HEK293 (cell line): ENCODE measurements around the gene HEPACAM.

Experiments used
- CTCF ChIA-PET: fragments of 350-600 bp; formaldehyde crosslinking; extraction: SDS; loops from one replicate; lab custom pipeline; 2021; ENCODE audit warnings: antibody characterized with exemption; lab: Yijun Ruan, JAX
- POLR2A ChIA-PET: fragments of 300-600 bp; formaldehyde crosslinking; extraction: SDS; loops from one replicate; lab custom pipeline; 2020; ENCODE audit warnings: antibody characterized with exemption, inconsistent platforms; lab: Yijun Ruan, JAX
- H3K27ac ChIP-seq: fragments of 200-500 bp; sonication (Bioruptor generic); 2 replicates; pipeline ENCODE4 v1.5.1; 2014; ENCODE audit warnings: low read depth, low read length, control low read depth, inconsistent platforms; ENCODE audit errors: extremely low read depth
- H3K36me3 ChIP-seq, 2 experiments: fragments of 200-500 bp in 1 of 2; sonication (Bioruptor generic) in 1 of 2; 1 replicate in 1 of 2; 2 replicates in 1 of 2; pipeline ENCODE4 v1.5.1; 2014 to 2017; ENCODE audit warnings: inconsistent platforms in 2 of 2, low read length in 2 of 2; ENCODE audit not compliant: control insufficient read depth in 2 of 2, insufficient read depth in 1 of 2
- H3K4me1 ChIP-seq: fragments of 200-500 bp; sonication (Bioruptor generic); 2 replicates; pipeline ENCODE4 v1.5.1; 2014; ENCODE audit warnings: mild to moderate bottlenecking, low read length, inconsistent platforms; ENCODE audit not compliant: control insufficient read depth, insufficient read depth
- H3K4me3 ChIP-seq: 2 replicates; pipeline ENCODE4 v1.5.1; 2011; ENCODE audit warnings: low read depth, mild to moderate bottlenecking, control low read depth, low read length, moderate library complexity
- H3K9me3 ChIP-seq: fragments of 200-500 bp; sonication (Bioruptor generic); 2 replicates; pipeline ENCODE4 v1.5.1; 2014; ENCODE audit warnings: low read depth, low read length, inconsistent platforms; ENCODE audit not compliant: control insufficient read depth, insufficient read depth
- CTCF ChIP-seq: fragments of 450-650 bp; formaldehyde crosslinking; IDR thresholded peaks from 2 replicates; pipeline ENCODE4 v1.5.1; 2016; ENCODE audit warnings: missing biosample characterization, missing genetic modification characterization
- HOXC10 ChIP-seq: sonication (generic); formaldehyde crosslinking; IDR thresholded peaks from 2 replicates; pipeline ENCODE4 v1.8.1; 2023; ENCODE audit warnings: mild to moderate bottlenecking, missing genetic modification reagents
- IKZF3 ChIP-seq: fragments of 450-650 bp; IDR thresholded peaks from 2 replicates; pipeline ENCODE4 v1.5.0; 2018; ENCODE audit warnings: missing biosample characterization, mild to moderate bottlenecking, missing genetic modification characterization, moderate library complexity
- MYNN ChIP-seq: fragments of 450-650 bp; formaldehyde crosslinking; IDR thresholded peaks from 2 replicates; pipeline ENCODE4 v1.5.1; 2016; ENCODE audit warnings: missing biosample characterization, missing genetic modification characterization, borderline replicate concordance
- SALL2 ChIP-seq: fragments of 450-650 bp; formaldehyde crosslinking; IDR thresholded peaks from 2 replicates; pipeline ENCODE4 v1.5.0; 2017; ENCODE audit warnings: missing biosample characterization, mild to moderate bottlenecking, missing genetic modification characterization, borderline replicate concordance
- ZFHX2 ChIP-seq: fragments of 450-650 bp; formaldehyde crosslinking; conservative IDR thresholded peaks from 2 replicates; pipeline ENCODE4 v1.5.1; 2016; ENCODE audit warnings: missing biosample characterization, missing genetic modification characterization
- ZNF18 ChIP-seq: fragments of 450-650 bp; formaldehyde crosslinking; IDR thresholded peaks from 2 replicates; pipeline ENCODE4 v1.5.1; 2016; ENCODE audit warnings: missing biosample characterization, missing genetic modification characterization
- ZNF350 ChIP-seq: fragments of 450-650 bp; formaldehyde crosslinking; IDR thresholded peaks from 2 replicates; pipeline ENCODE4 v1.5.0; 2017; ENCODE audit warnings: missing biosample characterization, mild to moderate bottlenecking, missing genetic modification characterization
- ZNF37A ChIP-seq: fragments of 450-650 bp; IDR thresholded peaks from 2 replicates; pipeline ENCODE4 v1.5.1; 2018; ENCODE audit warnings: missing biosample characterization, missing genetic modification characterization
- ZNF416 ChIP-seq: fragments of 450-650 bp; formaldehyde crosslinking; IDR thresholded peaks from 2 replicates; pipeline ENCODE4 v1.5.1; 2016; ENCODE audit warnings: missing biosample characterization, missing genetic modification characterization
- ZNF518A ChIP-seq: fragments of 450-650 bp; formaldehyde crosslinking; conservative IDR thresholded peaks from 2 replicates; pipeline ENCODE4 v1.5.1; 2016; ENCODE audit warnings: low read depth, missing biosample characterization, missing genetic modification characterization
- ZNF544 ChIP-seq: fragments of 450-650 bp; formaldehyde crosslinking; IDR thresholded peaks from 2 replicates; pipeline ENCODE4 v1.5.0; 2017; ENCODE audit warnings: missing biosample characterization, missing genetic modification characterization
- ZNF558 ChIP-seq: fragments of 450-650 bp; formaldehyde crosslinking; IDR thresholded peaks from 2 replicates; pipeline ENCODE4 v1.5.1; 2016; ENCODE audit warnings: missing biosample characterization, missing genetic modification characterization
- ZNF585B ChIP-seq: fragments of 450-650 bp; formaldehyde crosslinking; IDR thresholded peaks from 2 replicates; pipeline ENCODE4 v1.5.1; 2016; ENCODE audit warnings: missing biosample characterization, missing genetic modification characterization
- ZNF621 ChIP-seq: fragments of 450-650 bp; formaldehyde crosslinking; IDR thresholded peaks from 2 replicates; pipeline ENCODE4 v1.5.1; 2017; ENCODE audit warnings: missing biosample characterization, missing genetic modification characterization
- TF ChIP-seq, protein P1 (sequence below): fragments of 450-650 bp; formaldehyde crosslinking; IDR thresholded peaks from 2 replicates; pipeline ENCODE4 v1.5.1; 2016; ENCODE audit warnings: missing biosample characterization, missing genetic modification characterization
- TF ChIP-seq, protein P2 (sequence below): fragments of 450-650 bp; formaldehyde crosslinking; IDR thresholded peaks from 2 replicates; pipeline ENCODE4 v1.5.1; 2016; ENCODE audit warnings: missing biosample characterization, missing genetic modification characterization

Gene HEPACAM

DNA sequence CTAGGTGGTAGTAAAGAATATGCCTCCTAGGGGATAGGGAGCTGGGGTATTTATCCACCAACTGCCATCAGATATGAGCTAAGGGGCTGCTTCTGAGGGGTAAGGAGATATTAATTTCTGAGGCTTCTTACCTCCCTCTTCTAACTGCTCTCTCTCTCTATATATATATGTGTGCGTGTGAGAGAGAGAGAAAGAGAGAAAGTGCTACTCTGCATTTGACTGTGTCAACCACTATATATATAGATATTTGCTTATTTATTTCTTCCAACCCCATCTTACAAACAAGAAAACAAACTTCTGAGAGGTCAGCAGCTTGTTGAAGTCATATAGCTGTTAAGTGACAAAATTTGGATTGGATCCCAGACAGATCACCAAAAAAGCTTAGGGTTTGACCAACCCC lies 5.9 kb upstream of the HEPACAM start:
- Histone ChIP-seq H3K27ac (no peak overlapping the region), H3K4me1 (no peaks in the 10 kb centered on the region), H3K36me3 (no peaks in the 10 kb centered on the region), H3K9me3 (no peaks in the 10 kb centered on the region), H3K4me3 (no peak overlapping the region)
- TF ChIP-seq SALL2 (tag by site-specific recombination), result no peak
- peak; percentile 80 for TF ChIP-seq ZNF37A (tag by site-specific recombination)
- CTCF ChIA-PET, result interaction anchor here (1.0 kb wide), 1 partner anchor 65 kb away, joined by 4 read pairs; no protein-coding TSS in a partner anchor
- POLR2A ChIA-PET, result no interaction called here

GRCh38 chr11:124938970-124939369 lies 3.1 kb upstream of the HEPACAM start:
- Histone ChIP-seq H3K4me1 (no peaks in the 10 kb centered on the region), H3K4me3 (no peak overlapping the region), H3K27ac (no peak overlapping the region), H3K9me3 (no peaks in the 10 kb centered on the region), H3K36me3 (no peaks in the 10 kb centered on the region)
- CTCF ChIA-PET, result interaction anchor here (0.9 kb wide), 1 partner anchor 295 kb away, joined by 3 read pairs; no protein-coding TSS in a partner anchor
- POLR2A ChIA-PET, result no interaction called here
- TF ChIP-seq, protein P1, sequence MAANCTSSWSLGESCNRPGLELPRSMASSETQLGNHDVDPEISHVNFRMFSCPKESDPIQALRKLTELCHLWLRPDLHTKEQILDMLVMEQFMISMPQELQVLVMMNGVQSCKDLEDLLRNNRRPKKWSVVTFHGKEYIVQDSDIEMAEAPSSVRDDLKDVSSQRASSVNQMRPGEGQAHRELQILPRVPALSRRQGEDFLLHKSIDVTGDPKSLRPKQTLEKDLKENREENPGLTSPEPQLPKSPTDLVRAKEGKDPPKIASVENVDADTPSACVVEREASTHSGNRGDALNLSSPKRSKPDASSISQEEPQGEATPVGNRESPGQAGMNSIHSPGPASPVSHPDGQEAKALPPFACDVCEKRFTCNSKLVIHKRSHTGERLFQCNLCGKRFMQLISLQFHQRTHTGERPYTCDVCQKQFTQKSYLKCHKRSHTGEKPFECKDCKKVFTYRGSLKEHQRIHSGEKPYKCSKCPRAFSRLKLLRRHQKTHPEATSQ, result no peak
- TF ChIP-seq MYNN (no peak), ZFHX2 (no peak), HOXC10 (no peak), ZNF585B (tag by site-specific recombination) (no peak), ZNF558 (tag by site-specific recombination) (no peak), CTCF (tag by site-specific recombination) (no peak), ZNF416 (tag by site-specific recombination) (no peak), ZNF350 (tag by site-specific recombination) (no peak), ZNF18 (tag by site-specific recombination) (no peak), ZNF544 (tag by site-specific recombination) (no peak), ZNF621 (tag by site-specific recombination) (no peak), IKZF3 (no peak), ZNF518A (tag by site-specific recombination) (no peak)
- TF ChIP-seq, protein P2, sequence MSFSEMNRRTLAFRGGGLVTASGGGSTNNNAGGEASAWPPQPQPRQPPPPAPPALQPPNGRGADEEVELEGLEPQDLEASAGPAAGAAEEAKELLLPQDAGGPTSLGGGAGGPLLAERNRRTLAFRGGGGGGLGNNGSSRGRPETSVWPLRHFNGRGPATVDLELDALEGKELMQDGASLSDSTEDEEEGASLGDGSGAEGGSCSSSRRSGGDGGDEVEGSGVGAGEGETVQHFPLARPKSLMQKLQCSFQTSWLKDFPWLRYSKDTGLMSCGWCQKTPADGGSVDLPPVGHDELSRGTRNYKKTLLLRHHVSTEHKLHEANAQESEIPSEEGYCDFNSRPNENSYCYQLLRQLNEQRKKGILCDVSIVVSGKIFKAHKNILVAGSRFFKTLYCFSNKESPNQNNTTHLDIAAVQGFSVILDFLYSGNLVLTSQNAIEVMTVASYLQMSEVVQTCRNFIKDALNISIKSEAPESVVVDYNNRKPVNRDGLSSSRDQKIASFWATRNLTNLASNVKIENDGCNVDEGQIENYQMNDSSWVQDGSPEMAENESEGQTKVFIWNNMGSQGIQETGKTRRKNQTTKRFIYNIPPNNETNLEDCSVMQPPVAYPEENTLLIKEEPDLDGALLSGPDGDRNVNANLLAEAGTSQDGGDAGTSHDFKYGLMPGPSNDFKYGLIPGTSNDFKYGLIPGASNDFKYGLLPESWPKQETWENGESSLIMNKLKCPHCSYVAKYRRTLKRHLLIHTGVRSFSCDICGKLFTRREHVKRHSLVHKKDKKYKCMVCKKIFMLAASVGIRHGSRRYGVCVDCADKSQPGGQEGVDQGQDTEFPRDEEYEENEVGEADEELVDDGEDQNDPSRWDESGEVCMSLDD (tag by site-specific recombination), result no peak
